K562 (cell line): Measurements from ENCODE around the gene EGFR. TPM values are rescaled to one million over a fixed set of nuclear protein-coding genes. Genes with fewer than 3 reads are reported as not detected.

Experiments used
- ATAC-seq: fragments of 200-7000 bp; cut with Tn5 transposase; 3 replicates; pipeline ENCODE4 v1.9.1; 2020; ENCODE audit warnings: moderate library complexity
- BruUV-seq: library from RNA; stranded (reverse); fragments of 400-500 nt; replicated peaks from 2 replicates; lab custom pipeline; 2021; lab: Mats Ljungman, UMichigan
- CTCF ChIA-PET: fragments of 300-600 bp; formaldehyde crosslinking; extraction: SDS; loops from one replicate; lab custom pipeline; 2021; ENCODE audit warnings: low intra/inter-chr PET ratio; lab: Yijun Ruan, JAX
- POLR2A ChIA-PET: fragments of 300-600, 350-650 bp; sonication (Branson Sonifier 250); formaldehyde crosslinking; extraction: SDS; loops from one replicate; lab custom pipeline; 2021; ENCODE audit warnings: antibody characterized with exemption, inconsistent platforms; lab: Yijun Ruan, JAX
- DNase-seq, 4 experiments: peaks; one replicate each; pipeline versions ENCODE4 v3.0.0 to v3.0.0-alpha.2; 2011 to 2018; ENCODE audit warnings: low spot score in 3 of 4, mixed read lengths in 3 of 4; ENCODE audit errors: extremely low read depth in 1 of 4
- FAIRE-seq: peaks from 2 replicates; lab custom pipeline; 2011; peaks lifted over from hg19 to GRCh38; lab: Jason Lieb, UNC
- H2AFZ ChIP-seq: 2 replicates; pipeline ENCODE4 v1.6.0; 2011; ENCODE audit warnings: low read depth, low read length, control low read depth, inconsistent platforms
- H3K27ac ChIP-seq: fragments of 200-600 bp; 3 replicates; pipeline ENCODE4 v1.8.0; 2011; ENCODE audit warnings: low read depth, mild to moderate bottlenecking, control low read depth, inconsistent platforms, low read length, moderate library complexity, mixed read lengths; ENCODE audit errors: extremely low read depth
- H3K27me3 ChIP-seq, 2 experiments: fragments of 300-600 bp in 1 of 2; 2 replicates in 1 of 2; 3 replicates in 1 of 2; pipeline versions ENCODE4 v1.6.0 to v1.8.0; 2011; ENCODE audit warnings: inconsistent platforms in 2 of 2, low read length in 2 of 2, mild to moderate bottlenecking in 1 of 2, mixed read lengths in 1 of 2, moderate library complexity in 1 of 2; ENCODE audit not compliant: control insufficient read depth in 2 of 2, insufficient read depth in 2 of 2
- H3K36me3 ChIP-seq: fragments of 300-600 bp; 3 replicates; pipeline ENCODE4 v1.8.0; 2011; ENCODE audit warnings: mild to moderate bottlenecking, low read length, inconsistent platforms; ENCODE audit not compliant: control insufficient read depth, insufficient read depth
- H3K4me1 ChIP-seq, 2 experiments: fragments of 200-600 bp in 1 of 2; replicated peaks in 1 of 2; 2 replicates in 1 of 2; 3 replicates in 1 of 2; pipeline versions ENCODE4 v1.5.1 to v1.8.0; 2011; ENCODE audit warnings: inconsistent platforms in 2 of 2, low read length in 2 of 2, mild to moderate bottlenecking in 1 of 2, mixed read lengths in 1 of 2, moderate library complexity in 1 of 2; ENCODE audit not compliant: control insufficient read depth in 2 of 2, insufficient read depth in 2 of 2
- H3K4me2 ChIP-seq: 2 replicates; pipeline ENCODE4 v1.6.1; 2011; ENCODE audit warnings: low read length, control low read depth, inconsistent platforms, mixed read lengths; ENCODE audit not compliant: insufficient read depth
- H3K4me3 ChIP-seq: fragments of 200-600 bp; sonication (generic), shearing (Covaris generic); 2 replicates; pipeline ENCODE4 v1.5.1; 2016; ENCODE audit warnings: control low read depth, inconsistent platforms
- H3K79me2 ChIP-seq: fragments of 200-600 bp; 3 replicates; pipeline ENCODE4 v1.8.0; 2011; ENCODE audit warnings: low read length, inconsistent platforms; ENCODE audit not compliant: control insufficient read depth, insufficient read depth
- H3K9ac ChIP-seq, 2 experiments: 2 replicates each; pipeline versions ENCODE4 v1.6.0 to v1.6.1; 2011; ENCODE audit warnings: low read depth in 2 of 2, low read length in 2 of 2, control low read depth in 1 of 2, inconsistent platforms in 1 of 2, mild to moderate bottlenecking in 1 of 2, mixed read lengths in 1 of 2; ENCODE audit not compliant: insufficient read depth in 1 of 2
- H3K9me1 ChIP-seq: one replicate; pipeline ENCODE4 v1.6.0; 2011; ENCODE audit warnings: inconsistent platforms, mild to moderate bottlenecking, low read length, moderate library complexity; ENCODE audit not compliant: control insufficient read depth, insufficient read depth
- H3K9me3 ChIP-seq: replicated peaks from 2 replicates; pipeline ENCODE4 v1.5.1; 2011; ENCODE audit warnings: low read depth, low read length, inconsistent platforms; ENCODE audit not compliant: control insufficient read depth, insufficient read depth
- H4K20me1 ChIP-seq: replicated peaks from 2 replicates; pipeline ENCODE4 v1.6.1; 2011; ENCODE audit warnings: low read length, inconsistent platforms, mixed read lengths; ENCODE audit not compliant: control insufficient read depth, insufficient read depth
- CCAR2 ChIP-seq: fragments of 200-400 bp; formaldehyde crosslinking; IDR thresholded peaks from 2 replicates; pipeline ENCODE4 v1.6.1; 2017; ENCODE audit warnings: mild to moderate bottlenecking, low read depth, low read length
- CTCFL ChIP-seq: IDR thresholded peaks from 2 replicates; pipeline ENCODE4 v1.6.1; 2011; ENCODE audit warnings: borderline replicate concordance, low read depth, mild to moderate bottlenecking, moderate library complexity, low read length; ENCODE audit not compliant: insufficient read depth, poor library complexity, severe bottlenecking
- ESRRB ChIP-seq: fragments of 250-450 bp; sonication (Bioruptor Pico); IDR thresholded peaks from 2 replicates; pipeline ENCODE4 v1.5.0; 2020; ENCODE audit warnings: mild to moderate bottlenecking, moderate library complexity, borderline replicate concordance
- FOXK2 ChIP-seq, 2 experiments: fragments of 450-650 bp; IDR thresholded peaks in 1 of 2; conservative IDR thresholded peaks in 1 of 2; 2 replicates each; pipeline ENCODE4 v1.6.1; 2016; ENCODE audit warnings: low read depth in 2 of 2, mild to moderate bottlenecking in 1 of 2
- HMG20B ChIP-seq: fragments of 250-450 bp; sonication (Bioruptor Pico); IDR thresholded peaks from 2 replicates; pipeline ENCODE4 v1.5.0; 2021; ENCODE audit warnings: mild to moderate bottlenecking
- MXD1 ChIP-seq: fragments of 250-450 bp; sonication (Bioruptor Pico); IDR thresholded peaks from 2 replicates; pipeline ENCODE4 v1.8.0; 2021; ENCODE audit warnings: borderline replicate concordance, mild to moderate bottlenecking, moderate library complexity; ENCODE audit not compliant: poor library complexity, severe bottlenecking
- RFX7 ChIP-seq: fragments of 250-450 bp; sonication (Bioruptor Pico); IDR thresholded peaks from 2 replicates; pipeline ENCODE4 v1.5.1; 2021; ENCODE audit warnings: mild to moderate bottlenecking
- WGBS: fragments of 100-300 bp; shearing (Covaris generic); methylation state at CpG from one replicate; pipeline ENCODE4 v1.1.6; 2016; ENCODE audit warnings: low coverage, mixed read lengths; ENCODE audit not compliant: insufficient coverage; ENCODE audit errors: missing lambda C conversion rate; 5-methylcytosine and 5-hydroxymethylcytosine counted together
- in situ Hi-C: fragments of 300-500 bp; cut with MboI; formaldehyde crosslinking; loops from 4 replicates; pipeline ENCODE4 v1.15.0; 2018; ENCODE audit warnings: inconsistent platforms, mixed read lengths
- intact Hi-C: fragments of 100-400 bp; cut with micrococcal nuclease; formaldehyde crosslinking; loops from 2 replicates; pipeline ENCODE4 v1.14.2; 2022
- polyA plus RNA-seq, 8 experiments: library from polyadenylated mRNA; depleted of rRNA in 4 of 8; stranded (reverse) in 5 of 8; unstranded in 3 of 8; fragments of >200 nt; fragmentation: Nextera tagmentation in 2 of 8; fragmentation: Illumina TruSeq in 1 of 8; extraction: Ambion mirVana in 2 of 8; extraction: Trizol in 1 of 8; gene quantifications; 2 replicates each; pipeline versions ENCODE4 v1.2.1 to v1.2.3, GENCODE V29; 2011 to 2014; ENCODE audit warnings: inconsistent platforms in 1 of 8, missing spikeins in 1 of 8
- total RNA-seq, 7 experiments: library from RNA; depleted of rRNA in 6 of 7; stranded (reverse); fragments of >200 nt in 6 of 7; fragmentation: Illumina TruSeq in 2 of 7; extraction: Trizol in 2 of 7; gene quantifications; 2 replicates each; pipeline versions ENCODE4 v1.2.1 to v1.2.3, GENCODE V29; 2011 to 2021; ENCODE audit warnings: low replicate concordance in 1 of 7

The EGFR gene
- total and polyA plus RNA-seq, 9 of the 15 experiments (the other 6 are each of a cell fraction or from before 2014, with no cell fraction given) = 0.13 TPM; not detected in 8

- TF ChIP-seq HMG20B (CRISPR knock-in tag) (no peak), CCAR2 (no peak), RFX7 (CRISPR knock-in tag) (no peak)
Measured at GRCh38 chr7:55053651-55054571, 35.1 kb downstream of the EGFR start (continued).

- POLR2A ChIA-PET = interaction anchor here (1.2 kb wide), 1 partner anchor 10 kb away, joined by 3 read pairs; no protein-coding TSS in a partner anchor
- Histone ChIP-seq H3K9me3 (no peaks in the 10 kb centered on the region), H4K20me1 (peaks cover 3% of the 10 kb centered on the region; the same call in 1 of the 2 replicates), H3K9me1 (no peaks in the 10 kb centered on the region), H3K36me3 (no peaks in the 10 kb centered on the region), H3K4me2 (no peak overlapping the region), H3K9ac (no peak overlapping the region), H3K27ac (no peak overlapping the region), H2AFZ (no peak overlapping the region), H3K4me3 (no peak overlapping the region), H3K79me2 (no peaks in the 10 kb centered on the region), H3K4me1 (no peaks in the 10 kb centered on the region), H3K27me3 (peaks cover 13 to 43% of the 10 kb centered on the region in 2 experiments; a peak in 3 of 5 replicates)
- intact Hi-C loops = loop anchor here (10.0 kb wide), 1 partner anchor 200 kb away; no protein-coding TSS in a partner anchor
- DNase-seq (no peak), ATAC-seq (no peak), FAIRE-seq (no peak)
- TF ChIP-seq ESRRB (CRISPR knock-in tag) = no peak
- no peak for TF ChIP-seq CTCFL
- no peak for TF ChIP-seq MXD1 (CRISPR knock-in tag)
- no peak for TF ChIP-seq FOXK2 (conservative IDR thresholded peaks at IDR 0.05 in 1 of 2, IDR thresholded peaks at IDR 0.05 in 1 of 2; ENCODE audit: low read depth in 2 of 2)
- WGBS = 2% methylated on average over 9 of the region's 9 CpGs
- BruUV-seq = no TSS peak
- CTCF ChIA-PET = no interaction called here
- in situ Hi-C loops = no loop called here
Measured at GRCh38 chr7:55054758-55055157, 35.9 kb downstream of the EGFR start.
